Fibroblast of villous mesenchyme (primary cell): ENCODE measurements around the gene UBE2S. TPM values are rescaled to one million over a fixed set of nuclear protein-coding genes. Genes with fewer than 3 reads are reported as not detected.

Experiments used
- DNase-seq: peaks from one replicate; pipeline ENCODE4 v3.0.0-alpha.2; 2010; ENCODE audit warnings: low read depth
- H3K4me3 ChIP-seq: 2 replicates; pipeline ENCODE4 v1.5.1; 2011; ENCODE audit warnings: low read depth, mild to moderate bottlenecking, low read length
- CTCF ChIP-seq: IDR thresholded peaks from 2 replicates; pipeline ENCODE4 v1.5.1; 2012; ENCODE audit warnings: low read depth, mild to moderate bottlenecking, low read length; ENCODE audit not compliant: insufficient read depth
- total RNA-seq: library from RNA; depleted of rRNA; stranded (reverse); fragments of >200 nt; gene quantifications from 2 replicates; pipeline ENCODE4 v1.2.3, GENCODE V29; 2012

Gene UBE2S
- total RNA-seq, 1 donor: 108 TPM

DNA sequence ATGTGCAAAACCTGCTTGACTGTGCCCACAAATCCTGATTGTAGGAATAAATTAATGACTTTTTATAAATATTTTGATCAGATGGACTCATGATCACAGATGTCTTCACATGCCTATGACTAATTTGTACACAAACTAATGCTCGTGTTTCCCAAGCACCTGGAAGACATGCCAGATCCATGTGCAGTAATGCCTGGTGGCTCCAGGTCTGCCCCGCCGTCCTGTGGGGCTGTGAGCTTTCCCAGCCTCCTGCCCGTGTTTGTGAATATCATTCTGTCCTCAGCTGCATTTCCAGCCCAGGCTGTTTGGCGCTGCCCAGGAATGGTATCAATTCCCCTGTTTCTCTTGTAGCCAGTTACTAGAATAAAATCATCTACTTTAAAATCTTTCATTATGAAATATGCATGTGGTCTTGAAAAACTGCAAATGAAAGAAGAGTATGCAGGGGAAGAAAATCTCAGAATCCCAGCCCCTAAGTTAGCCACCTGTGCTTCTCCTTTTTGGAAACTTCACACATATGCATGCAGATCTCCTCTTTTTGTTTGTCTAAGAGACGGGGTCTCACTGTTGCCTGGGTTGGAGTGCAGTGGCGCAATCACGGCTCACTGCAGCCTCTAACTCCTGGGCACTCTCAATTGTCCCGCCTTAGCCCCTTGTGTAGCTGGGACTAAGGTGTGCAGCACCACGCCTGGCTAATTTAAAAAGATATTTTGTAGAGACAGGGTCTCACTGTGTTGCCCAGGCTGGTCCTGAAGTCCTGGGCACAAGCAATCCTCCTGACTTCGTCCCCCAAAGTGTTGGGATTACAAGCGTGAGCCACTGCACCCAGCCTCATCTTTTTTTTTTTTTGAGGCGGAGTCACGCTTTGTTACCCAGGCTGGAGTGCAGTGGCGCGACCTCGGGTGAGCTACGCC, 15.6 kb downstream of the UBE2S start:
- TF ChIP-seq CTCF: no peak
- H3K4me3 ChIP-seq: no peak overlapping the region
- peak; percentile 67 for DNase-seq

- no peak overlapping the region for H3K4me3 ChIP-seq
- no peak for TF ChIP-seq CTCF
- DNase-seq: no peak
Measured at GRCh38 chr19:55391191-55391670, 16.4 kb downstream of the UBE2S start.

- DNase-seq: no peak
- TF ChIP-seq CTCF: no peak
- H3K4me3 ChIP-seq: no peak overlapping the region
Measured at GRCh38 chr19:55390461-55390880, 17.1 kb downstream of the UBE2S start.

- no peak overlapping the region for H3K4me3 ChIP-seq
- DNase-seq: no peak
- TF ChIP-seq CTCF: no peak
Measured at GRCh38 chr19:55389386-55390317, 17.9 kb downstream of the UBE2S start.

DNA sequence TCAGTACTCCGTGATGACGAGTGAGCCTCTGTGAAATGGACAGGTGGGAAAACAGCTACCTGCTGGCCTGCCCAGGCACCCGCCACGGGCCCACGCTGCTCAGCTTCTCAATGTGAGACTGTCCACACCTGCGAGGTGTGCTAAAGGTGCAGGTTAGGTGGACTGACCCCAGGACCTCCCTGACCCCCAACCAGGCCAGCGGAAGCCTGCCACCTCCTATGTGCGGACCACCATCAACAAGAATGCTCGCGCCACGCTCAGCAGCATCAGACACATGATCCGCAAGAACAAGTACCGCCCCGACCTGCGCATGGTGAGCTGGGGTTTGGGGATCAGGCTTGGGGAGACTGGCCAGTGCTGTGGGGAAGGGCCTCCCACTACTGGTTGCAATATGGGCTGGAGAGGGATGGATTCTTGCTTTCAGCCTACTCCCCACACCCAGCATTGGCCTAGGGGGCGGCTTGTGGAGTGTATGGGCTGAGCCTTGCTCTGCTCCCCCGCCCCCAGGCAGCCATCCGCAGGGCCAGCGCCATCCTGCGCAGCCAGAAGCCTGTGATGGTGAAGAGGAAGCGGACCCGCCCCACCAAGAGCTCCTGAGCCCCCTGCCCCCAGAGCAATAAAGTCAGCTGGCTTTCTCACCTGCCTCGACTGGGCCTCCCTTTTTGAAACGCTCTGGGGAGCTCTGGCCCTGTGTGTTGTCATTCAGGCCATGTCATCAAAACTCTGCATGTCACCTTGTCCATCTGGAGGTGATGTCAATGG, 19.7 kb downstream of the UBE2S start:
- DNase-seq: no peak
- H3K4me3 ChIP-seq: peak overlapping the region; percentile 98
- TF ChIP-seq CTCF: no peak

DNA sequence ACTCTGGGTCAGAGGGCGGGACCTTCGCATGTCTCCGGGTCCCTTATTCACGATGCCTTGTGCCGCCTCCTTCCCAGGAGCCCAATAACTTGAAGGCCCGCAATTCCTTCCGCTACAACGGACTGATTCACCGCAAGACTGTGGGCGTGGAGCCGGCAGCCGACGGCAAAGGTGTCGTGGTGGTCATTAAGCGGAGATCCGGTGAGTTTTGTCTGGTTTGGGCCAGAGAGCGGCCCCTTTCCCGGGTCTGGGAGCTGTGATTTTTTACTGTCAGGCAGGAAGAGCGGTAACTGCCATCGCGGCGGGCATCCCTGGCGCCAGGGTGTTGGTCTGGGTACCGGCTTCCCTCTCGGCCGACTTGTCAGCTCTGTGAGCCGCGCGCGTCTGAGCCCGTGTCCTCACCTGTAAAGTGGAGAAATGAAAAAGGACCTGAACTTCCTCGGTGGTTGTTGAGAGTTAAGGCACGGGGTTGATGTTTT, 21.1 kb downstream of the UBE2S start:
- no peak for TF ChIP-seq CTCF
- DNase-seq: no peak
- H3K4me3 ChIP-seq: peak overlapping the region; percentile 98
